ENCODE measurements around the gene ZIC1. TPM values are rescaled to one million over a fixed set of nuclear protein-coding genes. Genes with fewer than 3 reads are reported as not detected.

ZIC1 gene
- total and polyA plus RNA-seq, 2 donors (not counting 1 experiment from before 2014, with no cell fraction given): not detected

- Mint-ChIP-seq H3K4me1 (peaks cover 18% of the 10 kb centered on the region), H3K27me3 (peaks cover 78% of the 10 kb centered on the region), H3K9me3 (ENCODE audit: insufficient read depth) (peaks cover 5% of the 10 kb centered on the region), H3K4me3 (no peak overlapping the region), H3K27ac (no peak overlapping the region)
- no peak for DNase-seq
- ChIA-PET POLR2A (no interaction called here), CTCF (no interaction called here)
- intact Hi-C loops (cut with micrococcal nuclease): no loop called here
- Histone ChIP-seq H3K4me2 (replicated peaks; ENCODE audit: low read depth, low read length, poor library complexity, severe bottlenecking) (no peak overlapping the region), H3K36me3 (replicated peaks in 1 of 2; ENCODE audit: control extremely low read depth in 1 of 2, control insufficient read depth in 1 of 2, extremely low read depth in 1 of 2, insufficient read depth in 2 of 2, low read length in 1 of 2) (no peaks in the 10 kb centered on the region), H2AFZ (ENCODE audit: insufficient read depth, low read depth, low read length, poor library complexity, severe bottlenecking) (no peak overlapping the region), H3K27ac (ENCODE audit: low read length in 2 of 2) (no peak overlapping the region), H3K4me3 (ENCODE audit: control extremely low read depth in 1 of 5, extremely low read depth in 1 of 5, insufficient read depth in 1 of 5, low read depth in 2 of 5, low read length in 4 of 5) (no peak overlapping the region), H3K9me3 (ENCODE audit: control extremely low read depth in 1 of 3, control insufficient read depth in 2 of 3, insufficient read depth in 1 of 3, low read length in 2 of 3) (peaks cover 0 to 38% (median 0%) of the 10 kb centered on the region in 3 donors), H3K9ac (ENCODE audit: low read length) (no peak overlapping the region), H3K27me3 (replicated peaks in 1 of 4; ENCODE audit: control extremely low read depth in 1 of 4, control insufficient read depth in 3 of 4, insufficient read depth in 4 of 4, low read length in 3 of 4) (peaks cover 2 to 69% (median 57%) of the 10 kb centered on the region in 4 experiments), H3K79me2 (ENCODE audit: control insufficient read depth, insufficient read depth, low read length) (no peaks in the 10 kb centered on the region), H4K20me1 (ENCODE audit: control insufficient read depth, insufficient read depth, low read length, poor library complexity, severe bottlenecking) (no peaks in the 10 kb centered on the region), H3K4me1 (ENCODE audit: control insufficient read depth in 2 of 2, insufficient read depth in 2 of 2, low read length in 2 of 2) (peaks cover 27 to 28% of the 10 kb centered on the region in 2 donors)
- WGBS (ENCODE audit: insufficient coverage): 0% methylated on average over 1 of the region's 6 CpGs
- ATAC-seq (ENCODE audit: low read depth): no peak
- TF ChIP-seq EZH2 (IDR thresholded peaks at IDR 0.05; ENCODE audit: borderline replicate concordance, insufficient read depth, low read depth, low read length, poor library complexity, severe bottlenecking) (no peak), CTCF (IDR thresholded peaks at IDR 0.05) (no peak)
These were observed 6.1 kb downstream of the ZIC1 start for GRCh38 chr3:147415286-147415685.

GRCh38 chr3:147415874-147416273 is 6.7 kb downstream of the ZIC1 start:
- intact Hi-C loops (cut with micrococcal nuclease): no loop called here
- TF ChIP-seq EZH2 (IDR thresholded peaks at IDR 0.05; ENCODE audit: borderline replicate concordance, insufficient read depth, low read depth, low read length, poor library complexity, severe bottlenecking) (no peak), CTCF (IDR thresholded peaks at IDR 0.05) (no peak)

More at GRCh38 chr3:147415874-147416273, 6.7 kb downstream of the ZIC1 start:
- Histone ChIP-seq H3K79me2 (ENCODE audit: control insufficient read depth, insufficient read depth, low read length) (no peaks in the 10 kb centered on the region), H3K27ac (ENCODE audit: low read length in 2 of 2) (no peak overlapping the region), H3K4me1 (ENCODE audit: control insufficient read depth in 2 of 2, insufficient read depth in 2 of 2, low read length in 2 of 2) (peaks cover 21 to 24% of the 10 kb centered on the region in 2 donors), H3K9ac (ENCODE audit: low read length) (no peak overlapping the region), H2AFZ (ENCODE audit: insufficient read depth, low read depth, low read length, poor library complexity, severe bottlenecking) (no peak overlapping the region), H3K4me3 (ENCODE audit: control extremely low read depth in 1 of 5, extremely low read depth in 1 of 5, insufficient read depth in 1 of 5, low read depth in 2 of 5, low read length in 4 of 5) (no peak overlapping the region), H4K20me1 (ENCODE audit: control insufficient read depth, insufficient read depth, low read length, poor library complexity, severe bottlenecking) (no peaks in the 10 kb centered on the region), H3K4me2 (replicated peaks; ENCODE audit: low read depth, low read length, poor library complexity, severe bottlenecking) (no peak overlapping the region), H3K36me3 (replicated peaks in 1 of 2; ENCODE audit: control extremely low read depth in 1 of 2, control insufficient read depth in 1 of 2, extremely low read depth in 1 of 2, insufficient read depth in 2 of 2, low read length in 1 of 2) (no peaks in the 10 kb centered on the region), H3K9me3 (ENCODE audit: control extremely low read depth in 1 of 3, control insufficient read depth in 2 of 3, insufficient read depth in 1 of 3, low read length in 2 of 3) (peaks cover 0 to 38% (median 0%) of the 10 kb centered on the region in 3 donors), H3K27me3 (replicated peaks in 1 of 4; ENCODE audit: control extremely low read depth in 1 of 4, control insufficient read depth in 3 of 4, insufficient read depth in 4 of 4, low read length in 3 of 4) (peaks cover 2 to 69% (median 58%) of the 10 kb centered on the region in 4 experiments)
- DNase-seq (no peak), ATAC-seq (ENCODE audit: low read depth) (no peak)
- ChIA-PET CTCF (no interaction called here), POLR2A (no interaction called here)
- no peak overlapping the region for H3K4me3 Mint-ChIP-seq
- peaks cover 77% of the 10 kb centered on the region for H3K27me3 Mint-ChIP-seq
- 20% methylated on average over 1 of the region's 2 CpGs for WGBS (ENCODE audit: insufficient coverage)
- no peak overlapping the region for H3K27ac Mint-ChIP-seq
- H3K4me1 Mint-ChIP-seq: peaks cover 18% of the 10 kb centered on the region
- H3K9me3 Mint-ChIP-seq (ENCODE audit: insufficient read depth): peaks cover 5% of the 10 kb centered on the region

All from B cell (primary cell).